Measurements from ENCODE around the gene ZFHX3. TPM values are rescaled to one million over a fixed set of nuclear protein-coding genes. Genes with fewer than 3 reads are reported as not detected.

ZFHX3 gene
- polyA plus RNA-seq, 4 donors, result 0.45 to 12.8 (median 2.7) TPM

DNA sequence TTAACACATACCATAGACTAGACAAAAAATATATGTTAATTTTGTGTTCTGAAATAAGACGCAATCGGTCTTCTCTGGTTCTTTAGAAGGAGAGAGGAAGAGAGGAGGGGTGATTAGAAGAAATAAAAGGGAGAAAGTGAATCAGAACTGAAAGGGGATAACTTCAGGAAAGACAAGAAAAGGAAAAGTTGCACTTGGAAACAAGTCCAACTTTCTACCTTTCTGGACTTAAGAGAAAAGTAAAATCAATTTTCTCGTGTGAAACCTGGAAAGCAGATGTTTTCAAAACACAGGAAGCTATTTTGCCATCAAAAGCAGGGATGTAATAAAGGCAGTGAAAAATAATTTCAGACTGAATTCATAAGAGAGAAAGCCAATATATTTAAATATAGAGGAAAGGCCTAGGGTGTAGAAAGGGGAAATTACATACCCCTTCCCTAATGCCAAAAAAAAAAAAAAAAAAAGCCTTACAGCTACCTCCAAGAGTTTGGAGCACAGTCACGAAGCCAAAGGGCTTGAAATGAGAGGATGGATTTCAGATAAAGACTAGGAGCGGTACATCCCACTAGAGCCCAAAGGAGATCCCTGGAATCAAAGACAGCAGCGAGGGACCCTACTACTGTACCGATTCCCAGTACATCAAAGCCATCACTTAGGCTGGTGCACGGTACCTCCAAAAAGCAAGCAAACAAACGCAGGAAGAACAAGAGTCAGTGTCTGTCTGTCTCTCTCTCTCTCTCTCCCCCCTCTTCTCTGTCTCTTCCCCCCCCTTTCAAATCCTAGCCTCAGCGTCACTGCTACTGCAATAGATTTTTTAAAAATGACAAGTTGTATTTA lies 12.1 kb upstream of the ZFHX3 start:
- WGBS, 3 donors, result 77 to 79% (median 79%) methylated on average over 10 of the region's 10 CpGs
- DNase-seq (no peak), FAIRE-seq (no peak)
- H3K27me3 ChIP-seq (ENCODE audit: control insufficient read depth in 3 of 3, insufficient read depth in 3 of 3, low read length in 3 of 3), result peaks cover 3 to 32% (median 17%) of the 10 kb centered on the region in 3 donors
- H3K4me1 ChIP-seq (ENCODE audit: control insufficient read depth in 3 of 3, insufficient read depth in 2 of 3, low read depth in 1 of 3, low read length in 2 of 3), result peaks cover 5 to 42% (median 16%) of the 10 kb centered on the region in 3 donors
- peak overlapping the region in 1 of 3 donors; percentile 52 for H3K4me3 ChIP-seq (ENCODE audit: low read depth in 1 of 3, low read length in 3 of 3)
- no peaks in the 10 kb centered on the region for H3K9me3 ChIP-seq (ENCODE audit: control insufficient read depth in 2 of 2, insufficient read depth in 1 of 2, low read depth in 1 of 2, low read length in 1 of 2)
- H3K27ac ChIP-seq (ENCODE audit: low read depth in 1 of 3, low read length in 2 of 3), result peak overlapping the region in 1 of 3 donors; percentile 27
- H3K36me3 ChIP-seq (ENCODE audit: control insufficient read depth in 3 of 3, insufficient read depth in 2 of 3, low read depth in 1 of 3, low read length in 3 of 3), result no peaks in the 10 kb centered on the region

DNA sequence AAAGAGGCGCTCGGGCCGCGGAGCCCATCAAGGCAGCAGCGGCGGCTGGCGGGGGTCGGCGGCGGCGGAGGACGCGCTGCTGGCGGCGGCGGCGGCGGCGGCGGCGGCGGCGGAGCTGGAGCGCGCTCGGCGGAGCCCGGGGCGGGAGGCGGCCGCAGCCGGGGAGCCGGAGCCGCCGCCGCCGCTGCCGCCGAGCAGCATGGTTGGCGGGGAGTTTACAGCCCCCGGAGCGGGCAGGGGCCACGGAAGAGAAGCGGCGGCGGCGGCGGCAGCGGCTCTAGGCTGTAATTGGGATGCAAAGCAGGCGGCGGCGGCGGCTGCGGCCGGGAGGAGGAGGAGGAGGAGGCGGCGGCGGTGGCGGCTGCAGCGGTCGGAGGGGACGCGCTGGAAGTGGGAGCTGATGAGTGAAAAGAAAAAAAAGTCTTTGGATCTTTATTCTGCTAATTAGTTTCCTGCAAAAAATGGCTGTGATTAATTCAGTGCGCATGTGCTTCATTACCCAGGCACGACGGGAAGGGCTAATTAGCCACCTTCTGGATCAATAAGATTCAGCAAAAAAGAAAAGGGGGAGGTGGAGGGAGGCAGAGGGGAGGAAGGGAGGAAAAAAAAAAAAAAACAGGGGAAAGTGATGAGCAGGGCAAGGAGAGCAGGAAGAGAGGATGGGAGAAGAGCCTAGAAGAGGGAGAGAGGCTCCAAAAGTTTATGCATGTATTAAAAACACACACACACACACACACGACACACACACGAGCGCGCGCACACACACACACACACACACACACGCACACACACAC lies 10.9 kb upstream of the ZFHX3 start:
- Histone ChIP-seq H3K4me3 (ENCODE audit: low read depth in 1 of 3, low read length in 3 of 3) (peak overlapping the region; percentile 52 to 94 (median 80)), H3K9me3 (ENCODE audit: control insufficient read depth in 2 of 2, insufficient read depth in 1 of 2, low read depth in 1 of 2, low read length in 1 of 2) (no peaks in the 10 kb centered on the region), H3K27ac (ENCODE audit: low read depth in 1 of 3, low read length in 2 of 3) (peak overlapping the region; percentile 78 to 93 (median 86)), H3K27me3 (ENCODE audit: control insufficient read depth in 3 of 3, insufficient read depth in 3 of 3, low read length in 3 of 3) (peaks cover 0 to 20% (median 10%) of the 10 kb centered on the region in 3 donors), H3K4me1 (ENCODE audit: control insufficient read depth in 3 of 3, insufficient read depth in 2 of 3, low read depth in 1 of 3, low read length in 2 of 3) (peaks cover 5 to 43% (median 16%) of the 10 kb centered on the region in 3 donors), H3K36me3 (ENCODE audit: control insufficient read depth in 3 of 3, insufficient read depth in 2 of 3, low read depth in 1 of 3, low read length in 3 of 3) (no peaks in the 10 kb centered on the region)
- no peak for FAIRE-seq
- peak; percentile 54 to 74 for DNase-seq
- 0 to 1% (median 1%) methylated on average over 43 to 72 of the region's 72 CpGs for WGBS, 3 donors

DNA sequence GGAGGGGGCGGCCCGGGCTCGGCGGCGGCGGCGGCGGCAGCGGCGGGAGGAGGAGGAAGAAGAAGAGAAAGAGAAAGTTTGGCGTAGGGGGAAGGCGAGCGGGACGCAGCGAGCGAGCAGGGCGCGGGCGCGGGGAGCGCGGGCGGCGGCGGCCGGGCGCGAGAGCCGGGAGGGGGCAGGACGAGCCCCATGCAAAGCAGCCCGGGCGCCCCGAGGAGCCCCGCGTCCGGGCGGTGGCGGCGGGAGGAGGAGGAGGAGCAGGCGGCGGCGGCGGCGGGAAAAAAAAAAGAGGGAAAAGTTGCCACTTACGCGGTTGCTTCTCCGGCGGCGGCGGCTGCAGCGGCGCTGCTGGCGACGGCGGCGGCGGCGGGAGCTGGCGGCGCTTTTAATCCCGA lies 10.3 kb upstream of the ZFHX3 start:
- WGBS, 3 donors, result 0 to 1% (median 0%) methylated on average over 17 to 61 of the region's 61 CpGs
- Histone ChIP-seq H3K4me3 (ENCODE audit: low read depth in 1 of 3, low read length in 3 of 3) (peak overlapping the region; percentile 16 to 94 (median 80)), H3K4me1 (ENCODE audit: control insufficient read depth in 3 of 3, insufficient read depth in 2 of 3, low read depth in 1 of 3, low read length in 2 of 3) (peaks cover 5 to 45% (median 16%) of the 10 kb centered on the region in 3 donors), H3K9me3 (ENCODE audit: control insufficient read depth in 2 of 2, insufficient read depth in 1 of 2, low read depth in 1 of 2, low read length in 1 of 2) (no peaks in the 10 kb centered on the region), H3K27me3 (ENCODE audit: control insufficient read depth in 3 of 3, insufficient read depth in 3 of 3, low read length in 3 of 3) (peaks cover 0 to 14% (median 4%) of the 10 kb centered on the region in 3 donors), H3K27ac (ENCODE audit: low read depth in 1 of 3, low read length in 2 of 3) (peak overlapping the region; percentile 27 to 93 (median 63)), H3K36me3 (ENCODE audit: control insufficient read depth in 3 of 3, insufficient read depth in 2 of 3, low read depth in 1 of 3, low read length in 3 of 3) (no peaks in the 10 kb centered on the region)
- FAIRE-seq (no peak), DNase-seq (peak; percentile 57 to 84)

DNA sequence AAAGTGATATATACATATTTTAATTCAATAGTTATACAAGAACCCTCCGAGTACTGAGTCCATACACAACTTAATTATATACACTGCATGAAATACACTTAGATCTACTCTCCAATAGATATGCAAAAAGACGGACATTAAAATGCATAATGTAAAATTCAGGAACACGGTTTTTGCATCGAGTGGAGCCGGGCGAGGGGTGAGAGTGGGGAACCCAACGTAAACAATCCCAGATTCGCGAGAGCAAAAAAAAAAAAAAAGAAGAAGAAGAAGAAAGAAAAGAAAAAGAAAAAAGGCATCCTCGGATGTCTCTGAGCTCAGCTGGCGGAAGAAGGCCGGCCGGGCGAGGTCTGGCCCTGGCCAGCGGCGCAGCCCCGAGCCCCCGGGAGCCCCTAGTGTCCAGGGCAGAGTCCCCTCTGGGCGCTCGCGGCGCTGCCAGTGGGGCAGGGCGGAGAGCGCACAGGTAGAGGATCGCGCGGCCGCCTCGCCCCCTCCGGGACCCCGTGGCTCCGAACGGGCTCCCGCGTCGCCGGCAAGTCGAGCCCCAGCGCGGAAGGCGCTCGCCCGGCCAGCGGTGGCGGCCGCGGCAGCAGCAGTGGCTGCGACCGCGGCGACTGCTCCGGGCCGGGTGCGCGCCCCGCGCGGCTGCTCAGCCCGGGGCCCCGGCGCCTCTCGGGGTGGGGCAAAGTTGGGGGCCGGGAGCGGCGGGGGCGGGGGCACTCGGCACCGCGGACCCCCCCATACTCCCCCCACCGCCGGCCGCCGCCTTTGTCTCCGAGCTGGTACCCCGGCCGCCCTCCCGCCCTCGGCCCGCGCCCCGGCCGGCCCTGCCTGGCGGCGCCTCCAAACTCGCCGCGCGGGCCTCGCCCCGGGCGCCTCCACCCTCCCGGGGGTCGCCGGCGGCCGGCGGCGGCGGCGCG lies 9.6 kb upstream of the ZFHX3 start:
- Histone ChIP-seq H3K4me3 (ENCODE audit: low read depth in 1 of 3, low read length in 3 of 3) (peak overlapping the region; percentile 57 to 94 (median 80)), H3K27ac (ENCODE audit: low read depth in 1 of 3, low read length in 2 of 3) (peak overlapping the region; percentile 65 to 93 (median 85)), H3K27me3 (ENCODE audit: control insufficient read depth in 3 of 3, insufficient read depth in 3 of 3, low read length in 3 of 3) (peaks cover 0 to 7% (median 0%) of the 10 kb centered on the region in 3 donors), H3K36me3 (ENCODE audit: control insufficient read depth in 3 of 3, insufficient read depth in 2 of 3, low read depth in 1 of 3, low read length in 3 of 3) (no peaks in the 10 kb centered on the region), H3K9me3 (ENCODE audit: control insufficient read depth in 2 of 2, insufficient read depth in 1 of 2, low read depth in 1 of 2, low read length in 1 of 2) (no peaks in the 10 kb centered on the region), H3K4me1 (ENCODE audit: control insufficient read depth in 3 of 3, insufficient read depth in 2 of 3, low read depth in 1 of 3, low read length in 2 of 3) (peaks cover 5 to 46% (median 12%) of the 10 kb centered on the region in 3 donors)
- WGBS, 3 donors, result 1 to 2% (median 1%) methylated on average over 57 to 101 of the region's 101 CpGs
- FAIRE-seq (no peak), DNase-seq (peak in 1 of 2 donors; percentile 81)

DNA sequence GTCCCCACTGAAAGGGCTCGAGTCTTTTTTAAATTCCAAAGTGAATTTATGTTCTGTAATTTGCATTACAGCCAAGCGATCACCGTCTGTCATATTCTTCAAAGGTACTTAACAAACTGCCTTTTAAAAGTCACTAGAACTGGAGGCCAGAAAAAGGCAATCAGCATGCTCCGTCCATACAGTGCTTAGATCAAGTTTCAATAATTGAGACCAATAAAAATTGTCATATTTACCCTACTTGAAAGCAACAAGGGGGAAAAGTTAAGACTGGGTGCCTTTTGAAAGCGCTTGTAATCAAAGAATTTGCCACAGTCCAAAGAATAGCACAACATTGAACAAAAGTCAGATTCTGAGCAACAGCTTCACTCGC lies 9.0 kb upstream of the ZFHX3 start:
- DNase-seq (peak in 1 of 2 donors; percentile 51), FAIRE-seq (no peak)
- WGBS, 3 donors, result 14 to 44% (median 26%) methylated on average over 6 of the region's 6 CpGs
- Histone ChIP-seq H3K9me3 (ENCODE audit: control insufficient read depth in 2 of 2, insufficient read depth in 1 of 2, low read depth in 1 of 2, low read length in 1 of 2) (no peaks in the 10 kb centered on the region), H3K27ac (ENCODE audit: low read depth in 1 of 3, low read length in 2 of 3) (peak overlapping the region in 2 of 3 donors; percentile 58 to 85), H3K4me1 (ENCODE audit: control insufficient read depth in 3 of 3, insufficient read depth in 2 of 3, low read depth in 1 of 3, low read length in 2 of 3) (peaks cover 5 to 48% (median 12%) of the 10 kb centered on the region in 3 donors), H3K36me3 (ENCODE audit: control insufficient read depth in 3 of 3, insufficient read depth in 2 of 3, low read depth in 1 of 3, low read length in 3 of 3) (no peaks in the 10 kb centered on the region), H3K4me3 (ENCODE audit: low read depth in 1 of 3, low read length in 3 of 3) (peak overlapping the region in 1 of 3 donors; percentile 57), H3K27me3 (ENCODE audit: control insufficient read depth in 3 of 3, insufficient read depth in 3 of 3, low read length in 3 of 3) (peaks cover 0 to 3% (median 0%) of the 10 kb centered on the region in 3 donors)

DNA sequence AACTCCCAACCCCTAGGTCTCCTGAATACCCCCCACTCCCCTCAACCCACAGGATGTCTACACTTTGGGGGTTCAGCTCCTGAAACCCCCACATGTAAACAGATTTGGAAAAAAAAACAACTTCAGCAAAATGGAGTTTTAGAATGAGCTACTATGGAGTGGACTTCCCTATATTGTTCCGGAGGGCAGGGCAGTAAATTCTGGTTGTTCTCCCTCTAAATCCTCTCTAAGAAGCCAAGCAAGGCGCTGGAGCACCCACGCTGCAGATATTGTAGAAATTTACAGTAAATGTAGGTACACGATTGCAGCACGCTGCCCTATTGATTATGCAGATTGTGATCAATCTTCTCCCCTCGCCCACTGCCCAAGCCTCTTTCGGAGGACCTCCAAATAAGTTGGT lies 8.5 kb upstream of the ZFHX3 start:
- FAIRE-seq, result no peak
- Histone ChIP-seq H3K4me3 (ENCODE audit: low read depth in 1 of 3, low read length in 3 of 3) (peak overlapping the region in 1 of 3 donors; percentile 57), H3K27me3 (ENCODE audit: control insufficient read depth in 3 of 3, insufficient read depth in 3 of 3, low read length in 3 of 3) (peaks cover 0 to 3% (median 0%) of the 10 kb centered on the region in 3 donors), H3K36me3 (ENCODE audit: control insufficient read depth in 3 of 3, insufficient read depth in 2 of 3, low read depth in 1 of 3, low read length in 3 of 3) (no peaks in the 10 kb centered on the region), H3K4me1 (ENCODE audit: control insufficient read depth in 3 of 3, insufficient read depth in 2 of 3, low read depth in 1 of 3, low read length in 2 of 3) (peaks cover 5 to 49% (median 12%) of the 10 kb centered on the region in 3 donors), H3K27ac (ENCODE audit: low read depth in 1 of 3, low read length in 2 of 3) (peak overlapping the region in 2 of 3 donors; percentile 80 to 85), H3K9me3 (ENCODE audit: control insufficient read depth in 2 of 2, insufficient read depth in 1 of 2, low read depth in 1 of 2, low read length in 1 of 2) (no peaks in the 10 kb centered on the region)
- no peak for DNase-seq
- WGBS, 3 donors, result 30 to 52% (median 42%) methylated on average over 7 of the region's 7 CpGs

DNA sequence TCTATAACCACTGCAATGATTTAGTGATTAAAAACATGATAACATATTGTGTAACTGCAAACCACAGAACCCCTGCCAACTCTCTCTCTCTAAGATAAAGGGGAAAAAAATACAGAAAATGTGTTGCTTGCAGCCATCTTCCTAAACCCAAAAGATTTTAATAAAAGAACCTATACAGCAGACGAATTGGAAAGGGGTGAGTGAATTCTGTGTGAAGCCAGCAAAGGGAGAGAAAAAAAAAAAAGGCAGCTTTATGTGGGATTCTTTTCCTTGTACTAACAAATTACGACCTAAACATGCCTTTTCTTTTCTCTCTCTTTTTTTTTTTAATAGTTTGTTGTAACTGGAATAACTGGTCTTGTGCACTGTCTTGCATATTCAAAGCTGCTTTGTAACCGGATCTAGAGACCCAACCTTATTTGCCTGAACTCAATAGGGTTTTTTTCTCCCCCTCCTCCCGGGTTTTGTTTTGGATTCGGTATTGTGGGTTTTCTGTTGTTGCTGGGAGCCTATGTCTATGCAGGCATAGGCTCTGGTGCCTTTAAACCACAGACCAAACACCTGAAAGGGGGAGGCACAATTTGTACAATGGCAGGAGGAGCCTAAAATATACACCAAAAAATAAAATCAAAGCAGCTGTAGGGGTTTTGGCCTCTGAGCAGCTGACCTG lies 7.0 kb upstream of the ZFHX3 start:
- no peak for FAIRE-seq
- Histone ChIP-seq H3K27me3 (ENCODE audit: control insufficient read depth in 3 of 3, insufficient read depth in 3 of 3, low read length in 3 of 3) (no peaks in the 10 kb centered on the region), H3K4me1 (ENCODE audit: control insufficient read depth in 3 of 3, insufficient read depth in 2 of 3, low read depth in 1 of 3, low read length in 2 of 3) (peaks cover 5 to 64% (median 16%) of the 10 kb centered on the region in 3 donors), H3K27ac (ENCODE audit: low read depth in 1 of 3, low read length in 2 of 3) (peak overlapping the region in 2 of 3 donors; percentile 80 to 85), H3K4me3 (ENCODE audit: low read depth in 1 of 3, low read length in 3 of 3) (peak overlapping the region in 1 of 3 donors; percentile 57), H3K36me3 (ENCODE audit: control insufficient read depth in 3 of 3, insufficient read depth in 2 of 3, low read depth in 1 of 3, low read length in 3 of 3) (no peaks in the 10 kb centered on the region), H3K9me3 (ENCODE audit: control insufficient read depth in 2 of 2, insufficient read depth in 1 of 2, low read depth in 1 of 2, low read length in 1 of 2) (no peaks in the 10 kb centered on the region)
- DNase-seq, result peak in 1 of 2 donors; percentile 72
- WGBS, 3 donors, result 6 to 21% (median 8%) methylated on average over 5 of the region's 5 CpGs
